ENCODE results near the gene ACSF3.

The ACSF3 gene

DNA sequence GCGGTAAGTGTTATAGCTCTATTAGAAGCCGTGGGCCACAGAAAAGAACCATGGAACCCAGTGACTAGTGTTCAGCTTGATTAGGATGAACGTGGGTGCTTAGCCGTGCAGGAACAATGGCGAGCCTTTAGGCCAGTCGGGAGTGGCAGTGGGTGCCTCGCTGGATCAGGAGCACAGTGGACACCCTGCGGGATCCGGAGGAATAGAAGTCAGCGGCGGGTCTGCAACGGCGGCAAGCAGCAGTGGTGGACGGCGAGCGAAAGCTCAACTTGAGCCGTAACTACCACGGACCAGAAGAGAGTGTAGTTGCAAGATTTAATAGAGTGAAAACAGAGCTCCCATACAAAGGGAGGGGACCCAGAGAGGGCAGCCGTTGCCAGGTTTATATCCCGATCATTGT is 40.6 kb downstream of the ACSF3 start:
- DNase-seq = no peak

DNA sequence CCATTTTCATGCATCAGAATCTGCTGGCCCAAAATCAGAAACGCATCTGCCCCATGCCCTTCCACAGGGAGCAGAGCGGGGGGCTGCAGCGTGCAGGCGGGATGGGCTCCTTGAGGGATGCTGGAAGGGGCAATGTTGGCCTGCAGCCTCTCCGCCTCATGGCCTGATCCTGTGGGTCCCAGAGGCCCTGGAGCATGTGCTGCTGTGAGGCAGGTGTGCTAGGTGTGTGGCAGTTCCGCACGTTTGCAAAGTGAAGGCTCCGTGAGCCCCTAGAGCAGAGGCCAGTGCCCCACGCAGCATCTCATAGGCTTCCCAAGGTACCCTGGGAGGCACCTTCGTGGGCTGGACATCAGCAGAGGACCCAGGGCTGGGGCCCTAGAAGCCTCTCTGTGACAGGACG is 41.5 kb downstream of the ACSF3 start:
- no peak for DNase-seq

DNA sequence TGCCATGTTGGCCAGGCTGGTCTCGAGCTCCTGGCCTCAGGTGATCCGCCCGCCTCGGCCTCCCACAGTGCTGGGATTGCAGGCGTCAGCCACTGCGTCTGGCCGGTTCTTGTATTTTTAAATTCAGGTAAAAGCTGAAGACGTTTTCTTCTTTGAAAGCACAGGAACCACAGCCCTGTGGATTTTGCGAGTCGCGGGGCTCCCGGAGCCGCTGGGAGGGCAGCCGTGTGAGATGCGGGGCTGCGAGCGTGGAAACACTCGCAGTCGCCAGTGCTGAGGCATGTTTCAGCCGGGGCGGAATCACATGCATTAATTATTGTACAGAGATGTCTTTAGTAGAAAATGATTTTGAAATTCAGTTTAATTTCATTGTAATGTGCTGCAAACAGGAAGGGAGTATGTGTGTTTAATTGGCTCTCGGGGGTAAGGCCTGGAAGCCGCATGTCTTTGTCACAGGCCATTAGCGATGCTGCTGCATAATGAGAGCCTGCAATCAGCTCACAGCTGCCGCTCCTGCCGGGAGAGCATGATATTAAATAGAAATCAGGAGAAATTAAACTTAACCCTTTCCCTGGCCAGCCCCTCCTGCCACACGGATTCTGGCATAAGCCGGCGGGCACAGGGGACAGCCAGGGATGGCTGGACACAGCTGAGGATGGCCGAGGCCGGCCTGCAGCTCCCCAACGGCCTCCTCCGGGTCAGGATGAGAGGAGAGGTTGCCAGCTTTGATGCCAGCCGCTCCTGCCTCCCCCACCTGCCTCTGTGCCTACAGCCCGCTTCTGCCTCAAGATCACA is 42.5 kb downstream of the ACSF3 start:
- DNase-seq = no peak

DNA sequence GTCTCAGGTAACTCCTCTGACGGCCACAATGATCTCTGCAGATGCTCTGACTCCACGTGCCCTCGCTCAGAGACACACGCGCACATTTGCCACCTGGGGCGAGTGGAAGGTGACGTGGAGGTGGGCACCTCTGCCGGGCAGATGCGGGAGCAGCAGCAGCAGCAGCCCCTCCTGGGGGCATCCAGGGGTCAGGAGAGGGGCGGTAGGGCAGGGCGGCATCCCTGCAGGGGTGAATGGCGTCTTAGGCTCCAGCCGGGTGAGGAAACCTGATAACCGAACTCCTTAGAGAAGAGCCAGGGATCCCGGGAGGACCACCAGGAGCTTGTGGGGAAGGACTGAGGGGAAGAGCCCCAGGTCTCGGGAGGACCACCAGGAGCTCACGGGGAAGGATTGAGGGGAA is 43.3 kb downstream of the ACSF3 start:
- DNase-seq = no peak

DNA sequence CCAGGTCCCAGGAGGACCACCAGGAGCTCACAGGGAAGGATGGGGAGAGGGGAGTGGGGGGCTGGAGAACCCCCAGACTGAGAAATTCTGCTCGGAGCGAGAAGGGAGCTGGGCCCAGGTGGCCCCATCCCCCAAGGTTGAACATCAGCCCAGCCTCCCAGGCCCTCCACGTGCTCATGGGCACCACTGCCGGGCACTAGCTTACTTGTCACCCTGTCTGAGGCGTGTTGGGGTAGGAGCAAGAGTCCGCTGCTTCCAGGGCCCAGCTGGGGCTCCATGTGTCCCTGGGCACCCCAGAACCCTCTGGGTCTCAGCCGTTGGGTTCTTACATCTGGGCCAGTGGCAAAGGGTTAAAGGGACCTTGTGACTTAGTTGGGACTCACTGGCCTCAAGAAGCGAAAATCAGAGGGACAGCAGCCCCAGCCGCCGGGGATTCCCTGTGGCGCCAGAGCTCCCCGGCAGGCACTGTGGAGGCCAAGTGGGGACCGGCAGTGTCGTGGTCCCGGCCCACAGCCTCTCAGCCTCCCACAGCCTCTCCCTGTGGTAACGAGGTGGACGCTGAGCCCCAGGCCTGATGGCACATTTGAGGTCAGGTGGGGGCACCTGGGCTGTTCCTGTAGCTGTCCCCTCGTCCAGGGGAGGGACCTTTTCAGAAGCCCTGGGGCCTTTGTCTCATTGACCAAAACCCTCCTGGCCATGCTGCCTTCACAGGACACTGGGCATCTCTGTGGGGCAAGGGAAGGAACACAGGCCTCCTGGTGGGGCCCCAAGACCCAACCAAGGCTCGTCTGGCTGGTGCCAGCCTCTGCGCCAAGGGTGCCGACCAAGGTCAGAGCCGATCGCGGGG is 44.2 kb downstream of the ACSF3 start:
- no peak for DNase-seq

DNA sequence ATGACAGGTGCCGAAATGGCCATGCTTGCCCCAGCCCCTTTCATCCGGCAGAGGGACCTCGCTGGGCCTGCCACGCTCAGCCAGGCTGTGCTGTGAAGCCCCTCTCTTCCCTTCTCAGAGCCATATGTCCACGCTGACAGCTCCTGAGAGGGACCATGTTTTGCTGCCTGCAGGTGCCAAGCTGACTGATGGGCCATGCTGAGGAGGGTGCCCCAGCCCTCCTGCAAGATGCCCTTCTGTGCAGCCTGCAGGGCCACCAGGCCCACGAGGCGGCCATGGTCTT is 44.8 kb downstream of the ACSF3 start:
- DNase-seq = no peak

DNA sequence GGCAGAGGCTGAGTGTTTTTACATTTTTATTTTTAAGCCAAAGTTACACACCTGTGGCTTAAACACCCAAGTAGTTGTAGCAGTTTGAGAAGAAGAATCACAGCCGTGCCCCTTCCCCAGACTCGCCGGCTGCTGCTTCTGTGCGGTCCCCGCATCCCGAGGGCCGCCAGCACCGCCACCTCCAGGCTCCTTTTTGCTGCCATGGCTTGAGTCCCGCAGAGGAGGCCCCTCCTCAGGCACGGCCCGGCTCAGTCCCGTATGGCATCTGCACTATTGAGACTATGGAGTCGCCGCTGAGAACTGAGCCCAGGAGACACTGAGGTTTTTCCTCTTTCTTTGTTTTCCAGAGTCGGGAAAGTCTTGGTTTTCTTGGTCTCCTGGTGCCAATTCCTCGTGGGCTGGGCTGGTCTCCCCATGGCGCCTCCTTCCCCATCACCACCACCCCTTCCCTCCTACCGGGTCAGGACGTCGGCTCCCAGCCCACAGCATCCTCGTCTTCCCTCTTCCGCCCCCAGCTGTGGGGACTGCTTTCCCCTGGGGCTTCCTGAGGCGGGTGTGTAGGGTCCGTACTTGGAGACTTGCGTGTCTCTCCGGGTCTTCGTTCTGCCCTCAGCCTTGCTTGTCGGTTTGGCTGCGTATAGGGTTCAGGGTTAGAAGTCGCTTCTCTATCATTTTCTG is 45.3 kb downstream of the ACSF3 start:
- DNase-seq = no peak

DNA sequence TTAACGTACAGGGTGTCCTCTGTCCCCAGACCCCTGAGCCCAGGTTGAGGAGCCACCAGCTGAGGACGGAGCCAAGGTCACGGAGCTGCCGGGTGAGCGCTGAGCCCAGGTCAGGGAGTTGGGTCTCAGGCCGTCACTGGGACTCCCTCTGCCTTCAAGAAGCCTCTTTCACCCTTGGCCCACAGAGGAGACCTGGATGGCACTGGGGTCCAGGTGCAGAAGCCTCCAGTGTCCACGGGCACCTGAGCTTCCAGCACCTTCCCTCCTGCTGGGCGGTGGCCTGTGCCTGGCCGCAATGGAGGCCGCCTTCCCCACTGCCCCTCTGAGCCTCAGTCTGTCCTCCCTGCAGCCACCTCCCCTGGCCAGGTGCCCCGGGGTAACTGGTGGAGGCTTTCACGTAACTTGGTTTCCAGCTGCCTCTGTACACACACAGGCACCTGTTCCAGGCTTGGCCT is 46.3 kb downstream of the ACSF3 start:
- no peak for DNase-seq

DNA sequence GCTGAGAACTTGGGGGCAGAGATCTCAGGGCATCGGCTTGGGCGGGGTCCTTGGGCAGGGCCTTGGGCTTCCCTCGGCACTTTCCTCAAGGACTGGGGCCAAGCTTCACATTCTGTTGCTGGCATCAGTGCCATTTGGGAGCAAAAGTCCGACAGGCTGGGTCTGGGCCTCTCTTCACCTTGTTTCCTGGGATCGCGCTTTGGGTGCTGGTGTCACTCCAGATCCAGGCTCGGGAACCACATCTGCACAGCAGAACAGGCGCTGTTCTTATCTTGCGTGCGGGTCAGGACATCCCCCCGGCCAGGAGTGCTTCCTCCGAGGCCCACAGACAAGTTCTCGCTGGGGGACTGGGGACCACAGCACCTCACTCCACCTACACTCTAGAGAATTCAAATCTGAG is 46.7 kb downstream of the ACSF3 start:
- no peak for DNase-seq

DNA sequence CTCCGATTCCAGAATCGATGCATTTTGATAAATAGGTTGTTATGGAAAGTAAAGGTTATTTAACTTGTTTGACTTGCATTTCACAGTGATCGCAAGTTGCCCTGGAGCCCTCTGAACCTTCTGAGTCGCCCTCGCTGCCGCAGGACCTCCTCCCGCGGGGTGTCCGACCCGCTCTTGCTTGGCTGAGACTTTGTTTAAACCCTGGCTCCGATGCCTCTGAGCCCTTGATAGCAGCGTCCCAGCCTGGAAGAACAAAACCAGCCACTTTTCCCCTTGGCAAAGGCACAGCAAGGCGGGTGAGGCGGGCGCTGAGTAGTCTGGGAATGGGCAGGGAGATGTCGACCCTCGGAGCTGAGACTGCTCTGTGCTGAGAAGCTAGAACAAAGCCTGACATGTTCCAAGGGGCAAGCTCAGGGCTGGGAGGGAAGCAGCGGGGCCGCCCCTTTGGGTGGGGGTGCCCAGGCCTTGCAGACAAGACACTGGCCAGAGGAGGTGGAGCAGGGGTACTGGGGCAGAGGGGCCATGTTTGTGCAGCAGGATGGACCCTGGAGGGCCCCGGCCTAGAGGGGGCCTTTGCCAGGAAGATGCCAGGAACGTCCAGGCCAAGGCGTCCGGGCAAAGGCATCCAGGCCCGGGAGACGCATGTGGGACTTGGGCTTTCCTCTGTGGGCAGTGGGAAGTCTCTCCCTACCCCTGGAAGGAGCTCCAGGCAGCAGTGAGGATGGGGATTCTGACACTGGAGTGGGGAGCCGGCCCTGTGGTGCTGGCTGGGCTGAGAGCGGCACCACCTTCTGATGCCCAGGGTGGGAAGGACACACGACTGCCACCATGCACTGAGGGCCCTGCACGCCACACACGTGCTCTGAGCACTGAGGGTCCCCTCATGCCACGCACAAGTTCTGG is 47.6 kb downstream of the ACSF3 start:
- DNase-seq = no peak

DNA sequence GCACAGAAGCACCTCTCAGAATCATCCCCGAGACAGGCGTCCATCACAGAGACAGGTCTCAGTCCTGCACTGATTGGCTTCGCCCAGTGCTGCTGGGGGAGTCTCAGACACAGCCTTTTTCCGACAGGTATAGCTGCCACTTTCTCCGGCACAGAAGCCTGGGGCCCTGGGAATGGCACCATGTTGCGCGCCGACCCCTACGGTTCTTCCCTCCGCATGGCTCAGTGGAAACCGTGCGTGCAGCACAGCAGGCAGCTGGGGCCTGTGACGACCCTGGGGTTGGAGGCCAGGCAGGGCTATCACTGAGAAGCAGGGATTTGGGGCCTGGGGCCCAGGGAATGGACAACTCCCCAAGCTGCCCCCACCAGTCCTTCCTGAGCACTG is 48.2 kb downstream of the ACSF3 start:
- DNase-seq = no peak

DNA sequence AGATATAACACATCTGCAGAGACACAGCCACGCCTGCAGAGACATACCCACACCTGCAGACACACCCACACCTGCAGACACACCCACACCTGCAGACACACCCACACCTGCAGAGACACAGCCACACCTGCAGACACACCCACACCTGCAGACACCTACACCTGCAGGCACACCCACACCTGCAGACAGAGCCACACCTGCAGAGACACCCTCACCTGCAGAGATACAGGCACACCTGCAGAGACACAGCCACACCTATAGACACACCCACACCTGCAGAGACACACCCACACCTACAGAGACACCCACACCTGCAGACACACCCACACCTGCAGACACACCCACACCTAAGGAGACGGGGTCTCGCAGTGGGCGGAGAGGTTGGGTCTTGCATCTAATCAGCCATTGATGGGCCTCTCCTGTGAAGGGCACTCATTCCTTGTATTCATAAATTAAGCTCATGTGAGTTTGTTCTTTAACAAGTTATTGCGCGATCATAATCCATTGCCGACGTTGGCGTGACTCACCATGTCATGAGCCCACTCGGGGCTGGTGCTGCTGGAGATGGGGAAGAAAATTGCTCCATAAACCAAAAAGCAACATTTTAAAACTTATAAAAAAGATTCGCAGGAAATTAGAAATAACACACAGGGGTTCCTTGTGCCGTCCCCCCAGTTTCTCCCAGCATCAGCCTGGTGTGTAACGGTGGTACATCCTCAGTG is 49.0 kb downstream of the ACSF3 start:
- no peak for DNase-seq

DNA sequence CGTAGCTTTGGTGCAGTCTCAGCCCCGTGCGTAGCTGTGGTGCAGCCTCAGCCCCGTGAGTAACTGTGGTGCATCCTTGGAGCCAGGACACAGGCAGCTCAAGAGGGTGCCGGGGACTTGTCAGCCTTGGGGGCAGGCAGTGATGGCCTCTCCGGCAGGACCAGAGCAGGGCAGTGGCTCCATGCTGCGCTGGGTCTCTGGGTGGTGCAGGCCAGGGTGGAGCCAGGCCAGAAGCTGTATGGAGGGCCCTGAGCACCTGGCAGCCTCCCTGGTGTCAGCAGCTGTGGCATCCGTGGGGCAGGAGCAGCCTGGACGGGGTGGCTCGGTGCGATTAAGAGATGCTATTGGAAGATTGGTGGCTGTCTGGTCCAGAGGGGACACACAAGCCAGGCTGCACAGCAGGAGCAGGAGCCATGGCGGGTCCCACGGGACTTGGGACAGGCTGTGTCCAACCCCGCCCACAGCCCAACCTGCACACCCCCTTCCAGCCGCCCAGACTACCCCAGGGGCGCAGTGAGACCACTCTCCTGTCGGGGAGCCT is 49.6 kb downstream of the ACSF3 start:
- DNase-seq = no peak

DNA sequence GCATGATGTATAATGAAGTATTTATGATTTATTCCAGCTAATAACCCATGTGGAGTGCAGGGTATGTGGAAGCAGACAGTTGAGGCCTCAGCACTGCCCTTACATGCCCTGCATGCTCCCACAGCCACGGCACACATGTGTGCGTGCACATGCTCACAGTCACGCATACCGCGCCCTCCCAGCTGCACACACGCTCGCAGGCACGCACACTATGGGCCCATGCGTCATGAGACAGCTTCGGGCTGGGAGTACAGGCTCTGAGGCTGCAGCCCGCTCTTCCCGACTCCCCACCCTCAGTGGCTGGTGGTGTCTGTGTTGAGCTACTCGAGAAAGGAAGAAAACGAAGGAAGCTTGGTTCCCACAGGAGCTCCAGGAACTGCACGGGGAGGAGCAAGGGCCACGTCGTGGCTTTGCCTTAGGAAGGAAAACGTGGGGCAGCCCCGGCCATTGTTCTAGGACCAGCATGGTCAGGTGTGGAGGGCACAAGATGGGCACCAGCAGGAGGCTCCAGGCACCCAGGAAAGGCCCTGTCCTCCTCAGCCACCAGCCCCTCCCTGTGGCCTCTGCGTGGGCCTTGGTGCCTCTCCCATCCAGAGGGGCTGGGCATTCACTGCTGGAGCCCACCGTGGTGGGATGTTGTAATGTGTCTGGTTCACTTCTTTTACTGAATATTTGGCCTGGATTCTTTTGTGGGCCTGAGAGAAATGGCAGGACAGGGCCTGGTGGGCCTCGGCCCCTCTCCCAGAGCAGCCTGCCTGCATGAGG is 50.4 kb downstream of the ACSF3 start:
- DNase-seq = no peak

DNA sequence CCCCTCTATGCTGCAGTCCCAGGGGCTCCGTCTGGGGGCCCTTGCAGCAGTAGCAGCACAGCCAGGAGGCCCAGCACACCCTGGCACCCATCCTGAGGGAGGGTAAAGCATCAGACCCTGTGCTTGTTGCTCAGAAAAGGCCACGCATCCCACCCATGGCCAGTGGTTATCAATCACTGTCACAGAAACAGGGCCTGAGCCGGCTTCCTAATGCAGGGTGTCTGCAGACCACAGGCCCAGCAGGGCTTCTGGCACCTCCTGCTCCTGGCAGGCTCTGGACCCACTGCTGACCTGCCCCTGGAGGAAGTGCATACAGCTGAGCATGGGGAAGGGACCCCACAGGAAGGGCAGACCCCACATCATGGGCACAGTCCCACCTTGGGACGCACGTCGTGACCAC is 51.0 kb downstream of the ACSF3 start:
- no peak for DNase-seq

DNA sequence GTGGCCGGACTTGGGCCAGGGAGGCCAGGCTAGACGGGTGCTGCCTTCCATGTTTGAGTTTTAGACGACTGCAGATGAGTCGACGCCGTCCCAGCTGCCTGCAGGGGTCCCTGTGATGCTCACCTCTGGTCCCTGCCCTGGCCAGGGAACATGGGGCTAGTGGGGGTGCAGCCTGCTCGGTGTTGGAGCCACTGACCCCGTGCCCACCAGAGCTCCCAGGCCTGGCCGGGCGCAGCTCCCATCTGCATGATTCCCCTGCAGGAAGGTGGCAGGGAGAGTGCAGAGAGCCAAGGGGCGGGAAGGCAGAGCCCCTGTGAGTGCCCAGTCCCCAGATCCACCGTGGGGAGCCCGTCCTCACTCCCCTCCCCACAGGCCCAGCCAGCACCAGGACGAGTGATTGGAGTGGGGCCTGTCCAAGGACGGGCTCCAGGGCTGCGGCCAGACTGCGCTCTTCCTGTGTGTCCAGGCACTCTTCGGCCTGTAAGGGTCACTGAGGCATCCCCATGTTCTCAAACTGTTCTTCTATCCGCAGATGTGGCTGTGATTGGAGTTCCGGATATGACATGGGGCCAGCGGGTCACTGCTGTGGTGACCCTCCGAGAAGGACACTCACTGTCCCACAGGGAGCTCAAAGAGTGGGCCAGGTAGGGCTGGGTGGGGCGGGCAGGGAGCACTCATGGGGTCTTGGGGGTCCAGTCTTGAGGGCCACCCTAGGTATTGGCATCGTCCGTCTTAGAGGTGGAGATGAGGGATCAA is 51.9 kb downstream of the ACSF3 start:
- DNase-seq = no peak

DNA sequence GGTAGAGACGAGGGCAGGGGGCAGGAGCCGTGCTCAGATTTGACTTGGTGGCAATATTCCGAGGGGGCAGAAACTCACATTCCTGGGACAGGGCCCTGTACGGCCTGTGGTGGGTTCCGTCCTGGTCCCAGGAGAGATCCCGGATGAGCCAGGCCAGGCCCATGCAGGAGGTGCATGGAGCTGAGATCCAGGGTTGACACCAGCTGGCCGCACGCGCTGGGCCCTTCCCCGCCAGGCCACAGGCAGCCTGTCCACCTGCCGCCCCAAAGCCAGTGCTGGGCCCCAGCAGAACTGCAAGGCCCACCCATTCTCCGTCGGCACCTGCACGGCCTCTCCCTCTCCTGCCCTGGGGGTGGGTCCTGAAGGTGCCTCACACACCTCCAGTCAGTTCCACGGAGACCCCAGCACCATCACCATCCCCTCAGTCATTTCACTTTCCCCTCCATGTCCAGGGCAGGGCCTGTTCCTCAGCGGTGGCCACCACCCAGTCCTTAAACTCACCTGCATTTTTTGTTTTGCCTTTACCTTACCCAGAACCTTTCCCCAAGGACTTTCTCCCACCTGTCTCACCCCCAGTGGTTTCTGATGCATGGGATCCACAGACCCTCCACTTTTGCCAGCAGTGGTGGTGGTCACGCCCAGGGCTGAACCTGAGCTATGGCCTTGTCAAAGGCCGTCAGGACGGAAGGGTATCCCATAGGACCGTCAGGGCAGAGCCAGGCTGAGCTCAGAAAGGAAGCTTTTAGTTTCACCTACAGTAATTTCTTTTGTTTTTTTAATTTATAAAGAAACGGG is 52.8 kb downstream of the ACSF3 start:
- no peak for DNase-seq

DNA sequence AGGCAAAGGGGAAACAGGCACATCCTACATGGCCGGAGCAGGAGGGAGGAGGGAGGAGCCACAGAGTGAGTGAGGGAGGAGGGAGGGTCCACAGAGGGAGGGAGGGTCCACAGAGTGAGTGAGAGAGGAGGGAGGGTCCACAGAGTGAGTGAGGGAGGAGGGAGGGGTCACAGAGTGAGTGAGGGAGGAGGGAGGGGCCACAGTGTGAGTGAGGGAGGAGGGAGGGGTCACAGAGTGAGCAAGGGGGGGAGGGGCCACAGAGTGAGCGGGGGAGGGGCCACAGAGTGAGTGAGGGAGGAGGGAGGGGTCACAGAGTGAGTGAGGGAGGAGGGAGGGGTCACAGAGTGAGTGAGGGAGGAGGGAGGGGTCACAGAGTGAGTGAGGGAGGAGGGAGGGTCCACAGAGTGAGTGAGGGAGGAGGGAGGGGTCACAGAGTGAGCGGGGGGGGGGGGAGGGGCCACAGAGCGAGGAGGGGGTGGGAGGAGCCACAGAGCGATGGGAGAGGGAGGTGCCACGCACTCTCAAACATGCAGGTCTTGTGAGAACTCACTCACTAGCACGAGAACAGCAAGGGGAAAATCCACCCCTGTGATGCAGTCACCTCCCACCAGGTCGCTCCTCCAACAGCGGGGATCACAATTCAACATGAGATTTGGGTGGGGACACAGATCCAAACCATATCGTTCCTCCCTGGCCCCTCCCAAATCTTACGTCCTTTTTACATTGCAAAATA is 53.6 kb downstream of the ACSF3 start:
- no peak for DNase-seq

DNA sequence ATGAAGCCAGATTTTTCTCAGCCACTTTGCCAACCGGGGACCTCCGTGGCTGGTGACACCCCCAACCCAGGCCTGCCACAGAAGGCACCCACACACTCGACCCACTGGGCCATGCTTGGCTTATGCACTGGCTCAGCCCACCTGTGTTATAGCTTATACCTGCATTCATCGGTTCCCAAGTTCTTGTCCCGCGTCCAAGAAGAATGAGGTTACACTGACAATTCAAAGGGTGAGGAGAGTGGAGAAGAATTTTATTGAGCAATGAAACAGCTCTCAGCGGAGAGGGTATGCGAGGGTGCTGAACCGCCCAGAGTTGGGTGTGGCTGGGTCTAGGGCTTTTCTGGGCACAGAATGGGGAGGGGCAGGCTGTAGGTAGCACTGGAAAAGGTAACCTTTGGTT is 55.7 kb downstream of the ACSF3 start:
- DNase-seq = no peak
